Skin epidermis (tissue), 12 donors: ENCODE results near the gene DYNC1LI1.
"Not testable (repeated sequence)": the region's sequence is repeated elsewhere in the genome, so short reads cannot be mapped to it uniquely, and the experiment has no call there.

Source experiments
- H3K27ac ChIP-seq, 21 experiments: fragments of 200-600 bp; sonication (generic) in 11 of 21; one replicate each; pipeline ENCODE4 v1.5.0; 2020; ENCODE audit warnings: mild to moderate bottlenecking in 3 of 21, inconsistent platforms in 2 of 21, moderate library complexity in 2 of 21
- H3K4me3 ChIP-seq, 7 experiments: fragments of 200-600 bp; sonication (generic) in 2 of 7; one replicate each; pipeline ENCODE4 v1.5.0; 2020; ENCODE audit warnings: inconsistent platforms in 2 of 7, mild to moderate bottlenecking in 2 of 7, moderate library complexity in 1 of 7

The DYNC1LI1 gene

DNA sequence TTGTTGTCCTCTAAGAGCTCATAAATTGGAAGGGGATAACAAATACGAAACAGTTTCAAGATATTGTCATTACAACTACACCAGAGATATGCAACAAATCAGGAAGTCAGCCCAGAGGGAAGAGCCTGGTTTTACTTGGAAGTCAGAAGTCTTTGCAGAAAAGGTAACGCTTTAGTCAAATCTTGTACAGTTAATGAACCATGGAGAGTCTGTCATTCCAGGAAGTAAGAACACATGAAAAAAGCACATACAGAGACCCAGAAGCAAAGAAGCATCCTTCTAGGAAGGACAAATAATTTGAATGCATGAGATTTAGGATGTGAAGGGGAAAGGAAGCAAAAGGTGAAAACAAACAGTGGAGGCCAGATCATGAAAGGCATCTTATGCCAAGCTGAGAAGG, 19.6 kb downstream of the DYNC1LI1 start:
- Histone ChIP-seq H3K4me3 (no peak overlapping the region), H3K27ac (no peak overlapping the region)

DNA sequence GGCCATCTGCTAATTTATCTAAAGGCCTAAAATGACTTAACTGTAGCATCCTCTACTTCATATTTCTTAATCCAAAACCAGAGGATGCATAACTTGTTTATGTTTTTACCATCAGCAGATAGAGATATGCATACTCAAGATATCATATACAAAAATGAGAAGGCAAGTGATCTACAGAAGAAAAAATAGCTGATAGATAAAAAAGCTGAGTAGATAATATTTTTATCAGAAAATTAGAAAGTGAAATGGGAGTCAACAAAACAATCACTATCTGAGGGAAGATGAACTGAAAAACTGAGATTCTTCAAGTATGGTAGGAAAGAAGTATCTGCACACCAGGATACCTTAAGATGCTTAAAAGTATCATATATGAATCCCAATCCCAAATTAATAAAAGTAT, 25.4 kb downstream of the DYNC1LI1 start:
- Histone ChIP-seq H3K27ac (no peak overlapping the region), H3K4me3 (no peak overlapping the region)

DNA sequence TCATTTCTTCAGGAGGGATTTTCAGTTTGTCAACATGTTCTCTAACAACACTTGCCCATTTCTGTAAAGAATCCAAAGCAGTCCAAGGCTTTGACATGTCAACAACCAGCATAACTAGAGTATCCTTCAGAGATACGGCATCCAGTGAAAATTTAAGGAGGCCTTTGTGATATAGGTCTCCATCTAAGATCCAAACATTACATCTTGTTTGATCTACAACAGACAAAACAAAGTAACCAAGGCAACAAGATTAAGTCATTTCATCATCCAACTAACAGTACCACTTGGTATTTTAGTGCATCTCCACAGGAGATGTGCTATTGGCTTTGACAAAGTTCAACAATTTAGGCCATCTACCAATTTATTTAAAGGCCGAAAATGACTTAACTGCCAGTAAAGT, 25.8 kb downstream of the DYNC1LI1 start:
- no peak overlapping the region for H3K27ac ChIP-seq
- H3K4me3 ChIP-seq = no peak overlapping the region

DNA sequence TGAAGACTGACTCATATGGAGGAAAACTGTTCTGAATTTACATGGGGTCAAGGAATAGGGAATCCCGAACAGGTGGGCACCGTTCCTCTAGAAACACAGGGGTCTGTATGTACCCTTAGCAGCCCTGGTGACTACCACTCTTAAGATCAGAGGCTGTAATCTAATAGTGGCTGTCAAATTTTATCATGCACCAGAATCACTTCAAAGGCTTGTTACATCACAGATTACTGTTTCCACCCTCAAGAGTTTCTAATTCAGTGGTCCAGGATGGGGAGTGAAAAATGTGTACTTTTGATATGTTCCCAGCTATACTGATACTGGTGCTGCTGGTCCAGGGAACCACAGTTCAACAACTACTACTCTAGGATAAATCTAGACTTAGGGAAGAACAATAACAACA, 27.9 kb downstream of the DYNC1LI1 start:
- H3K27ac ChIP-seq = no peak overlapping the region
- H3K4me3 ChIP-seq = no peak overlapping the region

GRCh38 chr3:32540899-32541298, 29.8 kb downstream of the DYNC1LI1 start:
- Histone ChIP-seq H3K4me3 (no peak overlapping the region), H3K27ac (no peak overlapping the region)

GRCh38 chr3:32532434-32532833, 38.2 kb downstream of the DYNC1LI1 start:
- H3K4me3 ChIP-seq = no peak overlapping the region
- H3K27ac ChIP-seq = no peak overlapping the region

- Histone ChIP-seq H3K4me3 (no peak overlapping the region), H3K27ac (no peak overlapping the region)
These were observed 39.5 kb downstream of the DYNC1LI1 start for GRCh38 chr3:32531010-32531647.

DNA sequence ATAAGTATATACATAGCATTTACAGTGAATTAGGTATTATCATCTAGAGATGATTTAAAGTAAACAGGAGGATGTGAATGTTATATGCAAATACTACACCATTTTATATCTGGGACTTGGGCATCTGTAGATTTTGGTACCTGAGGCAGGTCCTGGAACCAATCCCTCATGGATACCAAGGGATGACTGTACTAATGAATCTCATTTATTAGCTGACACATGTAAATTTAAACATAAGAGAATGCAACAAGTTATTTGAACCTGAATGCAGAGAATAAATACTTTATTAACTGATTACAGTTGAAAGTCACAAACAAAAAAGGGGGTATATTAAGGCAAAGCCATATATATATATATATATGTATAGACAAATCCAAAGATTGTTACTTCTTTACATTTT, 44.9 kb downstream of the DYNC1LI1 start:
- Histone ChIP-seq H3K4me3 (no peak overlapping the region), H3K27ac (no peak overlapping the region)

DNA sequence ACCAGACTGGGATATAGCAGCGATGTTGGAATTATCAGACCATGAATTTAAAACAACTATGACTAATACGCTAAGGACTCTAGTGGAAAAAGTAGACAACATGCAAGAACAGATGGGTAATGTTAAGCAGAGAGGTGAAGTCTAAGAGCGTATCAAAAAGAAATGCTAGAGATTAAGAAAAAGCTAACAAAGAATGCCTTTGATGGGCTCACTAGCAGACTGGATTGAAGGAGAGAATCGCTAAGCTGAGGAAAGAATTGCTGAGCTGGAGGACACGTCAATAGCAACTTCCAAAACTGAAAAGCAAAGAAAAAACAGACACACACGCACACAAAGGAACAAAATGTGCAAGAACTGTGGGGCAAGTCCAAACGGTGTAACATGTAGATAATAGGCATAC, 48.0 kb downstream of the DYNC1LI1 start:
- Histone ChIP-seq H3K4me3 (no peak overlapping the region), H3K27ac (no peak overlapping the region)

DNA sequence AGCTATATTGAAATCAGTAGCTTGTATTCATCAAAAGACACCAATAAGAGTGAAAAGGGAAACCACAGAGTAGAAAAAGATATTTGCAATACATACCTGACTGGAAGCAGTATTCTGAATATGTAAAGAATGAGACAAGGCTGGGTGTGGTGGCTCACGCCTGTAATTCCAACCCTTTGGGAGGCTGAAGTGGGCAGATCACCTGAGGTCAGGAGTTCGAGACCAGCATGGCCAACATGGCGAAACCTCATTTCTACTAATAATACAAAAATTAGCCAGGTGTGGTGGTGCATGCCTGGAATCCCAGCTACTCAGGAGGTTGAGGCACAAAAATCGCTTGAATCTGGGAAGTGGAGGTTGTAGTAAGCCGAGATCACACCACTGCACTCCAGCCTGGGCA, 51.7 kb downstream of the DYNC1LI1 start:
- not testable (repeated sequence) for H3K4me3 ChIP-seq, H3K27ac ChIP-seq

GRCh38 chr3:32516751-32517150, 53.9 kb downstream of the DYNC1LI1 start:
- not testable (repeated sequence) for H3K4me3 ChIP-seq
- H3K27ac ChIP-seq = peak overlapping the region in 5 of 21 experiments; percentile 2 to 49 (median 13)

DNA sequence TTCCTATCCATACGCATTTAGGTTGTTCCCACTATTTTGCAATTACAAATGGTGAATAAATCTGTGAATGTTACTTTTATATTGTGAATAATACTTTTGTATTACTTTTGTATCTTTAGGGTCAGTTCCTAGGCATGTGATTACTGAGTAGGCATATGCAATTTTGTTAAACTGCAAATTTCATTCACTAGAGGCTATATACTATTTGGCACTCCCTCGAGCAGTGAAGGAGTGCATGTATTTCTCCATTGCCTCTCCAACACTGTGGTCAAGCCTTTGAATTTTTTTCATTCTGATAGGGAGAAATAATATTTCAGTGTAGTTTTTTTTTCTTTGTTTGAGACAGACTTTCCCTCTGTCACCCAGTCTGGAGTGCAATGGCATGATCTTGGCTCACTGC, 59.7 kb downstream of the DYNC1LI1 start:
- no peak overlapping the region for H3K27ac ChIP-seq
- no peak overlapping the region for H3K4me3 ChIP-seq

- no peak overlapping the region for H3K4me3 ChIP-seq
- H3K27ac ChIP-seq = no peak overlapping the region
These were observed 60.5 kb downstream of the DYNC1LI1 start for GRCh38 chr3:32510075-32510724.

DNA sequence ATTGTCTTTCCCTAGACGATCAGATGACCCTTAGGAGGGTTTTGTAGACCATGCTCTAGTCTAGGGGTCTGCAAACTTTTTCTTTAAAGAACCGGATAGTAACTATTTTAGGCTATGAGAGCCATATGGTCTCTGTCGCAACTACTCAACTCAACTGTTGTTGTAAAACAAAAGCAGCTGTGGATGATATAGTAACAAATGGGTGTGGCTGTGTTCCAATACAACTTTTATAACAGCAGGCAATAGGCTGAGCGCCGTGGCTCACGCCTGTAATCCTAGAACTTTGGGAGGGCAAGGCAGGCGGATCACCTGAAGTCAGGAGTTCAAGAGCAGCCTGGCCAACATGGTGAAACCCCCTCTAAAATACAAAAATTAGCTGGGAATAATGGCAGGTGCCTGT, 61.9 kb downstream of the DYNC1LI1 start:
- H3K4me3 ChIP-seq = no peak overlapping the region
- H3K27ac ChIP-seq = no peak overlapping the region

DNA sequence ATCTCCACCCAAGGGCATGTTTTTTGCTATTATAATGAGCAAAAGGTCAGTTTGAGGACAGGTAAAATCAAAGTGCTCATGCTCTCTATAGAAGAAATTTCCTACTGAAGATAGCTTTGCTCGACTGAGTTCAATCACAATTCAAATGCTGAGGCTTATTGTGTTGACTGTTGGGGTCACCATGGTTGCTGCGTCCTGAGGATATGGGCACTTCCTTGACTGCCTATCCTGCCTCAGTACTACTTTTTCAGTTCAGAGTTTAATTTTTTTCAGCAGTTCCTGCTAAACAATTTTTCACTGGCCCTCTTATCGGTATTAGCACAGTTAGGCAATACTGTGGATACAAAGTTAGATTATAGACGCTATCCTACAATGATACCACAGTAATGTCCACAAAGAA, 64.2 kb downstream of the DYNC1LI1 start:
- H3K4me3 ChIP-seq = no peak overlapping the region
- no peak overlapping the region for H3K27ac ChIP-seq

DNA sequence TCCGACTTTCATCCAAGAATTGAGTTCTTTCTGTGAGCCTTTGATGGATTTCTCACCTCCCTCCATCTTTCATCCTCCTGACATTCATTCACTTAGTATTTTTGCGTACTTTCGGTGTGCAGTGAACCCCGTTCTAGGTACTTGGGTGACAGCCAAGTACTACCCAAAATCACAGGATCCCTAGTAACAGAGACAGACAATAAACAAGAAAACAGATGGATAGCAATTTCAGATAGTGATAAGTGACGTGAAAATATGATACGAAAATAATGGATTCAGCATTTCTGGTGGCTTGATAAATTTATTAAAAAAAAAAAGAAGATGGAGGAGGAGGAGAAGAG, 67.7 kb downstream of the DYNC1LI1 start:
- H3K27ac ChIP-seq = peak overlapping the region in 20 of 21 experiments; percentile 88 to 99 (median 97)

DNA sequence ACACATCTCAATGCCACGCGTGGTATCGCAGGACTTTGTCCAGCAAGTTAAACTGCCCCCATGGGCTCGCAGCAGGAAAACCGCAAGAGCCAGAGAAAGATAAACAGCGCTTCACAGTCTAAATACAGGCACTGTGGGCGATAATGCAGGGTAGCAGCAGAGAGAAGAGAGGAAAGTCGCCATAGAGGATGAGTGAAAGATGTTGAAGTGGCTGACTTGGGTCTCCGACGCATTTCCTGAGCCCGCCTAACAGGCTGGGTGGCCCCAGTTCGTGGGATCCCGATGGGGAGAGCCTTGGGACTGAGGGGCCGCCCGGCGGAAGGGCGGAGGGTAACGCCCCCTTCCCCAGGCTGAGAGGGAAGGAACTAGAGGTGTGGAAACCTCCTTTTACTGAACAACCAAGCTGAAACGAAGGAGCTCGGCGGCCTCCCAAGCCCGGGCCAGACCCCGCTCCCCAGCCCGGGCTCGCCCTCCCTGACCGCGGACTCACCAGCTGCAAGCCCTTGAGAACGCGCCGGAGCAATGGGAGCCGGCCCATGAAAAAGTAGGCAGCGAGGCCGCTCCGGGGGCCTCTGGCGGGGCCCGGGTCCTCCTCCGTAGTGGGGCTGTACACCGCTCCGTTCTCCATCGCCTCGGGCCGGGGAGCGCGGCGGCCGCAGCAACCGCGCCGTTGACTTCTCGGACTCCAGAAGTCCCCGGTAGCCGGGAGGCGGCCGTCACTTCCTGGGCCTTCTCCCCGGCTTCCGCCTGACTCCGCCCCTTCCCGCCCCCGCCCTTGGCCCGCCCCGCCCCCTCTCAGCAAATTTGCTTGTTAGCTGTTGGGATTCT, 68.3 kb downstream of the DYNC1LI1 start, which contains the start of gene CMTM6:
CMTM6 (minus strand) TSS at position 735 of the 828 bp plus-strand sequence; CDS start at position 628, 107 bp downstream.
- Histone ChIP-seq H3K4me3 (peak within 1 kb of the TSS; percentile 69 to 93 (median 89)), H3K27ac (peak within 1 kb of the TSS; percentile 85 to 99 (median 97))

More for the DNA sequence above, 67.7 kb downstream of the DYNC1LI1 start:
- H3K4me3 ChIP-seq = peak overlapping the region; percentile 69 to 93 (median 89)

DNA sequence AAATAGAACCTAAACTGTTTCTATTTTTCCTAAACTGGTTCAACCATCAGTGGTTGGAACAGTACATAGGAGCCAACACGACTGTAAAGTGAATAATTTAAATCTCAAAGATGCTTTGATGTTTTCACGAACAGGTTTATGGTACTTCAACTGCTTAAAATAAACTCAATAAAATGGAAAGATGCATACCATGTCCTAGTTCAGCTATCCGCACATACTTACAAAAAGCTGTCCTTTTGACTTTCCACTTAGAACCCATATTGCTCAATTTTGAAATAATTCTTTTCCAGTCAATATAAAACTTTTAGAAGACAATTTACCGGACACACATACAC, 68.9 kb downstream of the DYNC1LI1 start:
- Histone ChIP-seq H3K27ac (peak overlapping the region; percentile 85 to 99 (median 97)), H3K4me3 (peak overlapping the region; percentile 69 to 93 (median 89))

DNA sequence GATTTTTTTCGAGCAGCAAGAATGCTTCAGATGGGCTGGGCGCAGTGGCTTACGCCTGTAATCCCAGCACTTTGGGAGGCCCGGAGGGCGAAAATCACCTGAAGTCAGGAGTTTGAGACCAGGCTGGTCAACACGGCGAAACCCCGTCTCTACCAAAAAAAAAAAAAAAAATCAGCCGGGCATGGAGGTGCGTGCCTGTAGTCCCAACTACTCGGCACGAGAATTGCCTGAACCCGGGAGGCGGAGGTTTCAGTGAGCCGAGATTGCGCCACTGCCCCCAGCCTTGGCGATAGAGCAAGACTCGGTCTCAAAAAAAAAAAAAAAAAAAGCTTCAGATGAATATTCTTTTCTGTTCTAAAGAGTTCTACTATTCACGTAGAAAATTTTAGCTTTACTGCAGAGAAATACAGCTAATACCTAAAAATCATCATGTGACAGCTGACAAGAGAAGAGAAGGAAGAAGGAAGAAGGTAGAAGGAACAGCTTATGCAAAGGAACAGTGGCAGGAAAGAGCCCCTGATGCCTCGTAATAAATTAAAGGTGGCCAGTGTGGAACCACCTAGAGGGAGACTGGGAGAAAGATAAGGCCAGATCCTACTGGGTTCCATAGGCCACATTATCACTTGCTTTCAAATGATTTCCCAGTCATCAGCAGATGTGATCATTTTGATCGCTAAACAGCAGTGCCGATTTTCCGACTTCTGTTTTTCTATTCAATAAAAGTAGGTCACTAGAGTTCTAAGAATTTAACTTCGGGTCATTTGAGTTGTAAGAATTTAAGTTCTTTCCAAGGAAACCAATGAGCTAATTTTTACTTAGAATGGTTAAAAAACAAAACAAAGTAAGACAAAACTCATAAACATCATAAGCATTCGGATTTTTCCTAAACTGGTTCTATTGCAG, 69.5 kb downstream of the DYNC1LI1 start:
- Histone ChIP-seq H3K4me3 (peak overlapping the region; percentile 69 to 93 (median 89)), H3K27ac (peak overlapping the region in 18 of 21 experiments; percentile 8 to 99 (median 97))

DNA sequence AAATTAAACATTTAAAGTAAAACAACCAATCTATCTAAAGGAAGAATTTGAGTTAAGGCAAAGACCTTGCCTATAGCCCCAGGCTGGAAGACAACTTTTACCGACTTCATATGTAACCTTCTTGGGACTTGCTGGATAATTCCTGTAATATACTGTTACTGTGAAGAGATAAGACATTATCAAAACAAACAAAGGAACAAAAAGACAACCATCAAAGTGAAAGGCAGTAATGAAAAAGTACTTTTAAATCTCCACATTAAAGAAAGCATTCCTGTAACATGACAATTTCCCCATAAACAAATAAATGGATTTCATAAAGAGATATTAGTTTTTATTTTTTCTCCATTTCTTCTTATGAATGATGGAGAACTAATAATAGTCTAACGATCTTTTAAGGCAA, 70.4 kb downstream of the DYNC1LI1 start:
- H3K4me3 ChIP-seq = peak overlapping the region in 1 of 7 experiments; percentile 89
- H3K27ac ChIP-seq = peak overlapping the region in 2 of 21 experiments; percentile 26 to 99
